ENCODE data around the gene RBL2. TPM values are rescaled to one million over a fixed set of nuclear protein-coding genes. Genes with fewer than 3 reads are reported as not detected.

Gene RBL2
- polyA plus RNA-seq, 1 donor from 2014 or later, result 146 TPM

- TF ChIP-seq POLR2AphosphoS5 (IDR thresholded peaks at IDR 0.05) (no peak), CTCF (IDR thresholded peaks at IDR 0.05; ENCODE audit: poor library complexity, severe bottlenecking) (no peak), REST (IDR thresholded peaks at IDR 0.05; ENCODE audit: borderline replicate concordance) (no peak), TAF1 (IDR thresholded peaks at IDR 0.05; ENCODE audit: low read depth) (no peak), EP300 (conservative IDR thresholded peaks at IDR 0.05; ENCODE audit: poor library complexity, severe bottlenecking) (no peak), MXI1 (conservative IDR thresholded peaks at IDR 0.05; ENCODE audit: poor library complexity, severe bottlenecking) (no peak), EZH2 (IDR thresholded peaks at IDR 0.05; ENCODE audit: borderline replicate concordance, insufficient read depth, low read length, poor library complexity, severe bottlenecking) (no peak), SMC3 (conservative IDR thresholded peaks at IDR 0.05; ENCODE audit: poor library complexity) (no peak), RAD21 (conservative IDR thresholded peaks at IDR 0.05) (no peak)
- Histone ChIP-seq H4K20me1 (ENCODE audit: insufficient read depth) (no peaks in the 10 kb centered on the region), H3K9me3 (ENCODE audit: low read length) (no peaks in the 10 kb centered on the region), H3K4me2 (ENCODE audit: low read length) (no peak overlapping the region), H3K4me3 (ENCODE audit: low read length) (no peak overlapping the region), H3K79me2 (replicated peaks; ENCODE audit: insufficient read depth, low read length) (no peaks in the 10 kb centered on the region), H3K27ac (ENCODE audit: low read length) (no peak overlapping the region), H3K9me2 (ENCODE audit: insufficient read depth, low read length) (no peaks in the 10 kb centered on the region), H3K27me3 (ENCODE audit: insufficient read depth, low read depth, low read length) (no peaks in the 10 kb centered on the region), H3K9ac (ENCODE audit: low read length) (no peak overlapping the region), H2AFZ (ENCODE audit: low read depth, low read length) (no peak overlapping the region), H3K36me3 (ENCODE audit: insufficient read depth, low read length) (no peaks in the 10 kb centered on the region), H3F3A (ENCODE audit: insufficient read depth, low read length, poor library complexity, severe bottlenecking) (no peaks in the 10 kb centered on the region)
These were observed 81.0 kb downstream of the RBL2 start for GRCh38 chr16:53515259-53515658.

GRCh38 chr16:53515811-53516210, 81.5 kb downstream of the RBL2 start:
- Histone ChIP-seq H3K9me3 (ENCODE audit: low read length) (no peaks in the 10 kb centered on the region), H3K27ac (ENCODE audit: low read length) (no peak overlapping the region), H3K4me2 (ENCODE audit: low read length) (no peak overlapping the region), H3K36me3 (ENCODE audit: insufficient read depth, low read length) (no peaks in the 10 kb centered on the region), H2AFZ (ENCODE audit: low read depth, low read length) (no peak overlapping the region), H3F3A (ENCODE audit: insufficient read depth, low read length, poor library complexity, severe bottlenecking) (no peaks in the 10 kb centered on the region), H3K9me2 (ENCODE audit: insufficient read depth, low read length) (no peaks in the 10 kb centered on the region), H3K4me3 (ENCODE audit: low read length) (no peak overlapping the region), H3K79me2 (replicated peaks; ENCODE audit: insufficient read depth, low read length) (no peaks in the 10 kb centered on the region), H3K27me3 (ENCODE audit: insufficient read depth, low read depth, low read length) (no peaks in the 10 kb centered on the region), H4K20me1 (ENCODE audit: insufficient read depth) (no peaks in the 10 kb centered on the region), H3K9ac (ENCODE audit: low read length) (no peak overlapping the region)
- TF ChIP-seq EZH2 (IDR thresholded peaks at IDR 0.05; ENCODE audit: borderline replicate concordance, insufficient read depth, low read length, poor library complexity, severe bottlenecking) (no peak), SMC3 (conservative IDR thresholded peaks at IDR 0.05; ENCODE audit: poor library complexity) (no peak), REST (IDR thresholded peaks at IDR 0.05; ENCODE audit: borderline replicate concordance) (no peak), EP300 (conservative IDR thresholded peaks at IDR 0.05; ENCODE audit: poor library complexity, severe bottlenecking) (no peak), POLR2AphosphoS5 (IDR thresholded peaks at IDR 0.05) (no peak)

Measured in neural cell (in vitro differentiated cells).